Mesendoderm (in vitro differentiated cells): ENCODE data around the gene CAPN9.

Source experiments
- DNase-seq: peaks from one replicate; pipeline ENCODE4 v3.0.0; 2013
- H2AK5ac ChIP-seq: 2 replicates; pipeline ENCODE4 v1.6.1; 2013; ENCODE audit warnings: low read length, inconsistent platforms
- H2BK120ac ChIP-seq: 2 replicates; pipeline ENCODE4 v1.6.1; 2013; ENCODE audit warnings: low read depth, mild to moderate bottlenecking, low read length, moderate library complexity, mixed read lengths
- H2BK15ac ChIP-seq: replicated peaks from 2 replicates; pipeline ENCODE4 v1.6.1; 2013; ENCODE audit warnings: low read depth, mild to moderate bottlenecking, moderate library complexity
- H2BK5ac ChIP-seq: 2 replicates; pipeline ENCODE4 v1.6.1; 2013; ENCODE audit warnings: low read length, inconsistent platforms
- H3K18ac ChIP-seq: 2 replicates; pipeline ENCODE4 v1.6.1; 2013; ENCODE audit warnings: mild to moderate bottlenecking, low read length, mixed read lengths
- H3K23ac ChIP-seq: one replicate; pipeline ENCODE4 v1.6.1; 2013; ENCODE audit warnings: low read length
- H3K27ac ChIP-seq: 2 replicates; pipeline ENCODE4 v1.5.1; 2013; ENCODE audit warnings: low read depth, mild to moderate bottlenecking, inconsistent platforms, low read length, moderate library complexity
- H3K27me3 ChIP-seq: 2 replicates; pipeline ENCODE4 v1.6.1; 2013; ENCODE audit warnings: low read length, control low read depth, mild to moderate bottlenecking, inconsistent platforms; ENCODE audit not compliant: insufficient read depth, poor library complexity
- H3K36me3 ChIP-seq: 2 replicates; pipeline ENCODE4 v1.6.1; 2013; ENCODE audit warnings: low read length, inconsistent platforms; ENCODE audit not compliant: control insufficient read depth, insufficient read depth
- H3K4ac ChIP-seq: one replicate; pipeline ENCODE4 v1.6.1; 2013; ENCODE audit warnings: low read depth, mild to moderate bottlenecking, low read length, moderate library complexity
- H3K4me1 ChIP-seq: 2 replicates; pipeline ENCODE4 v1.6.1; 2013; ENCODE audit warnings: low read depth, low read length, inconsistent platforms; ENCODE audit not compliant: control insufficient read depth
- H3K4me2 ChIP-seq: 2 replicates; pipeline ENCODE4 v1.6.1; 2013; ENCODE audit warnings: low read length
- H3K4me3 ChIP-seq: 2 replicates; pipeline ENCODE4 v1.5.1; 2013; ENCODE audit warnings: mild to moderate bottlenecking, low read length
- H3K56ac ChIP-seq: one replicate; pipeline ENCODE4 v1.6.1; 2013; ENCODE audit warnings: low read length
- H3K79me1 ChIP-seq: 2 replicates; pipeline ENCODE4 v1.6.1; 2013; ENCODE audit warnings: low read length, inconsistent platforms
- H3K79me2 ChIP-seq: 2 replicates; pipeline ENCODE4 v1.6.1; 2013; ENCODE audit warnings: mild to moderate bottlenecking, low read length; ENCODE audit not compliant: control insufficient read depth, insufficient read depth
- H3K9ac ChIP-seq: 2 replicates; pipeline ENCODE4 v1.6.1; 2013; ENCODE audit warnings: low read length, inconsistent platforms
- H4K5ac ChIP-seq: one replicate; pipeline ENCODE4 v1.6.1; 2013; ENCODE audit warnings: low read length
- H4K8ac ChIP-seq: one replicate; pipeline ENCODE4 v1.6.1; 2013; ENCODE audit warnings: low read depth, mild to moderate bottlenecking, control low read depth, low read length, moderate library complexity
- WGBS: extraction: QIAGEN DNeasy Blood & Tissue Kit; methylation state at CpG from one replicate; pipeline ENCODE4 v1.1.7; 2013; ENCODE audit warnings: low lambda C conversion rate, missing lambda C conversion rate; ENCODE audit not compliant: insufficient coverage; ENCODE audit errors: extremely low coverage; 5-methylcytosine and 5-hydroxymethylcytosine counted together

Gene CAPN9

GRCh38 chr1:230737622-230738262 is 9.4 kb upstream of the CAPN9 start:
- Histone ChIP-seq H4K8ac (no peak overlapping the region), H3K9ac (no peak overlapping the region), H3K27me3 (no peaks in the 10 kb centered on the region), H3K79me2 (no peaks in the 10 kb centered on the region), H4K5ac (no peak overlapping the region), H2BK15ac (no peak overlapping the region), H3K56ac (no peak overlapping the region), H2BK5ac (no peak overlapping the region), H3K18ac (no peak overlapping the region), H3K36me3 (no peaks in the 10 kb centered on the region), H3K4me3 (no peak overlapping the region), H2AK5ac (no peak overlapping the region), H3K79me1 (no peaks in the 10 kb centered on the region), H3K23ac (no peak overlapping the region), H3K27ac (no peak overlapping the region), H3K4me2 (no peak overlapping the region), H3K4me1 (no peaks in the 10 kb centered on the region), H2BK120ac (no peak overlapping the region), H3K4ac (no peak overlapping the region)
- DNase-seq, result no peak
- no CpG with 5 or more reads among the region's 3 CpGs for WGBS

GRCh38 chr1:230739564-230740290 is 7.5 kb upstream of the CAPN9 start:
- no CpG with 5 or more reads among the region's 12 CpGs for WGBS
- Histone ChIP-seq H3K18ac (no peak overlapping the region), H3K4me1 (no peaks in the 10 kb centered on the region), H2BK5ac (no peak overlapping the region), H3K56ac (no peak overlapping the region), H3K27ac (no peak overlapping the region), H3K9ac (no peak overlapping the region), H3K36me3 (no peaks in the 10 kb centered on the region), H3K23ac (no peak overlapping the region), H3K79me2 (no peaks in the 10 kb centered on the region), H3K4me2 (no peak overlapping the region), H3K4ac (no peak overlapping the region), H3K79me1 (no peaks in the 10 kb centered on the region), H3K27me3 (no peaks in the 10 kb centered on the region), H2BK120ac (no peak overlapping the region), H4K5ac (no peak overlapping the region), H2BK15ac (no peak overlapping the region), H2AK5ac (no peak overlapping the region), H3K4me3 (no peak overlapping the region), H4K8ac (no peak overlapping the region)
- no peak for DNase-seq

DNA sequence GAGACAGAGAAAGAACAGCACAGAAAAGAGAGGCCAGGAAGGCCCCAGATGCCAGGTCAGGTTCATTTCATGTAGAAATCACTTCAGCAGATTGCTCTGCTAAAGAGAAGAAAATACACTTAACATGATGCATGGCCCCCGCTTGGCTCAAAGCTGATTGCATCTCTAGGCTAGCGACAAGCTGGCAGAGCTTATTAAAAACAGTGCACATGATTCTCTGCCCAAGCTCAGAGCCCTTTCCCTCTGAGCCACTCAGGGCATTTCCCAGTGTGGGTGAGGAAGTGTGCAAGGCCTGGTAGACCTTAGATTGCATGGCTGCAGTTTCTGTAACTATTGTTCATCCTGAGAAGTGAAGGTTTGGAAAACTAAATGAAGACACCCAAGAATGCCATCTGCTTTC is 3.3 kb upstream of the CAPN9 start:
- H4K8ac ChIP-seq, result no peak overlapping the region
- H3K9ac ChIP-seq, result no peak overlapping the region
- no peak overlapping the region for H3K4ac ChIP-seq
- no peak overlapping the region for H3K18ac ChIP-seq
- H4K5ac ChIP-seq, result no peak overlapping the region
- no peak overlapping the region for H2AK5ac ChIP-seq
- no peaks in the 10 kb centered on the region for H3K36me3 ChIP-seq
- H3K27ac ChIP-seq, result no peak overlapping the region
- H3K4me2 ChIP-seq, result no peak overlapping the region
- no CpG with 5 or more reads among the region's 2 CpGs for WGBS
- no peak overlapping the region for H3K23ac ChIP-seq
- no peak overlapping the region for H2BK120ac ChIP-seq
- no peaks in the 10 kb centered on the region for H3K4me1 ChIP-seq
- H3K79me2 ChIP-seq, result no peaks in the 10 kb centered on the region
- H3K56ac ChIP-seq, result no peak overlapping the region
- H3K79me1 ChIP-seq, result no peaks in the 10 kb centered on the region
- no peaks in the 10 kb centered on the region for H3K27me3 ChIP-seq
- no peak overlapping the region for H2BK5ac ChIP-seq
- no peak for DNase-seq
- no peak overlapping the region for H3K4me3 ChIP-seq
- no peak overlapping the region for H2BK15ac ChIP-seq

GRCh38 chr1:230744382-230744781 is 2.8 kb upstream of the CAPN9 start:
- H3K4me3 ChIP-seq, result no peak overlapping the region
- no peak overlapping the region for H3K18ac ChIP-seq
- no peak overlapping the region for H3K56ac ChIP-seq
- H3K4me2 ChIP-seq, result no peak overlapping the region
- no peak overlapping the region for H2AK5ac ChIP-seq
- H3K4me1 ChIP-seq, result no peaks in the 10 kb centered on the region
- no peak overlapping the region for H3K23ac ChIP-seq
- DNase-seq, result peak; percentile 39
- H3K79me1 ChIP-seq, result no peaks in the 10 kb centered on the region
- H3K36me3 ChIP-seq, result no peaks in the 10 kb centered on the region
- H3K27ac ChIP-seq, result no peak overlapping the region
- H3K4ac ChIP-seq, result no peak overlapping the region
- H2BK15ac ChIP-seq, result no peak overlapping the region
- no peak overlapping the region for H2BK120ac ChIP-seq
- no peak overlapping the region for H3K9ac ChIP-seq
- no peaks in the 10 kb centered on the region for H3K27me3 ChIP-seq
- WGBS, result no CpG with 5 or more reads among the region's 5 CpGs
- no peak overlapping the region for H4K8ac ChIP-seq
- no peaks in the 10 kb centered on the region for H3K79me2 ChIP-seq
- no peak overlapping the region for H4K5ac ChIP-seq
- H2BK5ac ChIP-seq, result no peak overlapping the region

DNA sequence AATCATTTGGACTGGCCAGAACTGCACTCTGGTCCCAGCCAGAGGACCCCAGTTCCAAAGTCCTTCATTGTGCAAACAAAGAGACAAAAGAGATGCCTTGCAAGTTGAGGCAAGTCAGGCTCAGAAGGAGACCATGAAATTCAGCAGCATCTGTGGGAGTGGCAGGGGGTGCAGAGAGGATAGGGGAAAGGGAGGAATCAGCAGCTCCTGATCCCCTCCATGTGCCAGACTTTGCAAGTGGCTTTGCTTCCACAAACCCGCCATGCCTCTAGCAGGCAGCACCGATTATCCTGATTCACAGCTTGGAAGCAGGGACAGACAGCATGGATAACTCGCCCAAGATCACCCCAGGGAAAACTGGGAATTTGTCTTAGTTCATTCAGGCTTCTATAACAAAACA is 2.1 kb upstream of the CAPN9 start:
- Histone ChIP-seq H2BK5ac (no peak overlapping the region), H2BK120ac (no peak overlapping the region), H4K8ac (no peak overlapping the region), H3K27ac (no peak overlapping the region), H3K9ac (no peak overlapping the region), H2AK5ac (no peak overlapping the region), H3K18ac (no peak overlapping the region), H3K56ac (no peak overlapping the region), H3K27me3 (no peaks in the 10 kb centered on the region), H3K79me2 (no peaks in the 10 kb centered on the region), H3K4me1 (peaks cover 2% of the 10 kb centered on the region), H3K4ac (no peak overlapping the region), H3K4me2 (no peak overlapping the region), H3K4me3 (no peak overlapping the region), H3K36me3 (no peaks in the 10 kb centered on the region), H3K79me1 (no peaks in the 10 kb centered on the region), H4K5ac (no peak overlapping the region), H2BK15ac (no peak overlapping the region), H3K23ac (no peak overlapping the region)
- WGBS, result no CpG with 5 or more reads among the region's 3 CpGs
- no peak for DNase-seq

GRCh38 chr1:230746617-230747016 is 571 bp upstream of the CAPN9 start:
- Histone ChIP-seq H3K36me3 (no peaks in the 10 kb centered on the region), H3K4me2 (no peak overlapping the region), H3K4me1 (peaks cover 3% of the 10 kb centered on the region), H3K27me3 (no peaks in the 10 kb centered on the region), H3K9ac (no peak overlapping the region), H2AK5ac (no peak overlapping the region), H2BK120ac (no peak overlapping the region), H3K4me3 (no peak overlapping the region), H4K5ac (no peak overlapping the region), H3K23ac (no peak overlapping the region), H3K18ac (no peak overlapping the region), H4K8ac (no peak overlapping the region), H3K4ac (no peak overlapping the region), H2BK5ac (no peak overlapping the region), H3K79me1 (no peaks in the 10 kb centered on the region), H3K56ac (no peak overlapping the region), H2BK15ac (no peak overlapping the region), H3K79me2 (no peaks in the 10 kb centered on the region), H3K27ac (no peak overlapping the region)
- WGBS, result no CpG with 5 or more reads among the region's 4 CpGs
- DNase-seq, result no peak
